Spleen (tissue), 7 donors: ENCODE data around the gene ZNF414.

ENCODE experiments used
- CTCF ChIP-seq, 11 experiments: fragments of 200-600 bp in 7 of 11; fragments of 450-650 bp in 4 of 11; sonication (generic) in 4 of 11; IDR thresholded peaks in 8 of 11; conservative IDR thresholded peaks in 3 of 11; 1 replicate in 7 of 11; 2 replicates in 4 of 11; pipeline versions ENCODE4 v1.4.0 to v1.8.0; 2016 to 2021; ENCODE audit warnings: antibody characterized with exemption in 11 of 11, inconsistent platforms in 4 of 11, mild to moderate bottlenecking in 1 of 11
- POLR2A ChIP-seq, 3 donors: fragments of 450-650 bp; IDR thresholded peaks; one replicate each; pipeline ENCODE4 v1.5.1; 2017; ENCODE audit warnings: antibody characterized with exemption in 3 of 3, mild to moderate bottlenecking in 1 of 3
- POLR2AphosphoS5 ChIP-seq, 3 donors: sonication (generic); formaldehyde crosslinking; IDR thresholded peaks; one replicate each; pipeline ENCODE4 v1.5.1; 2017; ENCODE audit warnings: antibody characterized with exemption in 3 of 3
- donor health status: DM: no; HTN: no; CAD: no; lungs with moderate emphysema.
- donor health status: DM: no; HTN: no; CAD: no.
- donor health status: DM: no; HTN: no; CAD: no.

GRCh38 chr19:8483165-8483564 lies 30.8 kb downstream of the ZNF414 start:
- no peak for TF ChIP-seq CTCF (IDR thresholded peaks at IDR 0.05 in 8 of 11, conservative IDR thresholded peaks at IDR 0.05 in 3 of 11)
- no peak for TF ChIP-seq POLR2AphosphoS5 (IDR thresholded peaks at IDR 0.05)
- no peak for TF ChIP-seq POLR2A (IDR thresholded peaks at IDR 0.05)
